G401 (cell line): ENCODE results near the gene MARCHF3. TPM values are rescaled to one million over a fixed set of nuclear protein-coding genes. Genes with fewer than 3 reads are reported as not detected.

Experiments used
- DNase-seq: peaks from one replicate; pipeline ENCODE4 v3.0.0-alpha.2; 2015; ENCODE audit warnings: low spot score
- in situ Hi-C: cut with HindIII; loops from 2 replicates; pipeline ENCODE4 v1.10.0; 2016; ENCODE audit warnings: low sequenced_read_pairs, mixed read lengths
- total RNA-seq: library from RNA; depleted of rRNA; stranded (reverse); fragments of >200 nt; shearing (Covaris generic); gene quantifications from 2 replicates; pipeline ENCODE4 v1.2.3, GENCODE V29; 2014

MARCHF3 gene
- total RNA-seq, 1 experiment from 2014 or later, result not detected

DNA sequence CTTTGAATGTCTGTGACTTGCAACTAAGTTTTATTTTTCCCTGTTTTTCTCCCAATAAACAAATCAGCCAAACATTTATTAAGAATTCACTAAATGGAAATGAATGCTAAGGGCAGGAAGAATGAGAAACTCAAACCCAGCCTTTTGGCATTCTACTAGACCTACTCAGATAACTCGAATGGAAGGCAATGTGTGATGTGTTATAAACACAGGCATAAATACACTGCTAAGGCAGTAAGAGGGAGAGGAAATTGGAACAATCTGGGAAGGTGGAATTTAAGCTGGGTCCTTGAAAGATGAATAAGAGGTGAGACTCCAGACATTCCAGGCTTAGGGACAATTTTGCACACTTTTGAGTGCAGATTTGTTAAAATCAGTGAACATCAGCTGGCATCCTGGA lies 34.7 kb downstream of the MARCHF3 start:
- DNase-seq, result no peak
- in situ Hi-C loops, result no loop called here

DNA sequence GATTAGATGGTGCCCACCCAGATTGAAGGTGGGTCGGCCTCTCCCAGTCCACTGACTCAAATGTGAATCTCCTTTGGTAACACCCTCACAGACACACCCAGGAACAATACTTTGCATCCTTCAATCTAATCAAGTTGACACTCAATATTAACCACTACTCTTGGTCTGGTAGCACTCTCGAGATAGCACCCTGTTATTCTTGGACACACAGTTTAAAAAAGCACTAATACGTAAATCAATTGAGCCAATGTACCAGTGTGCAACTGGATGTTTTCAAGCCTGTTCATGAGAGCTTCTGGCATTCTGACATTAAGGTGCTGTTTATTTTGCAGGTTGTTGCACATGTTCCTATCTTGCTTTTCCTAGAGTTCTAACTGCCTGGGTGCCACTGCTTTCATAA lies 35.3 kb downstream of the MARCHF3 start:
- DNase-seq, result no peak
- in situ Hi-C loops, result no loop called here

DNA sequence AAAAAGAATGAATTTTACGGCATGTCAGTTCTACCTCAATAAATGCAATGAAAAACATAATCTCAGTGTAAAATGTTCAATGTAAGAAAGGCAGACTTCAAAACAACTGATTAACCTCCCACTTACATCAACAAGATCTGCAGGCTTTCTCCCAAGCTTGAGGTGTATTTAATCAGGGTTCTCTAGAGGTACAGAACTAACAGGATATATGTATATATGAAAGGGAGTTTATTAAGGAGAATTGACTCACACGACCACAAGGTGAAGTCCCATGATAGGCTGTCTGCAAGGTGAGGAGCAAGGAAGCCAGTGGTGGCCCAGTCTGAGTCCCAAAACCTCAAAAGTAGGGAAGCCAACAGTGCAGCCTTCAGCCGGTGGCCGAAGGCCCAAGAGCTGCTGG lies 35.9 kb downstream of the MARCHF3 start:
- no peak for DNase-seq
- in situ Hi-C loops, result no loop called here

DNA sequence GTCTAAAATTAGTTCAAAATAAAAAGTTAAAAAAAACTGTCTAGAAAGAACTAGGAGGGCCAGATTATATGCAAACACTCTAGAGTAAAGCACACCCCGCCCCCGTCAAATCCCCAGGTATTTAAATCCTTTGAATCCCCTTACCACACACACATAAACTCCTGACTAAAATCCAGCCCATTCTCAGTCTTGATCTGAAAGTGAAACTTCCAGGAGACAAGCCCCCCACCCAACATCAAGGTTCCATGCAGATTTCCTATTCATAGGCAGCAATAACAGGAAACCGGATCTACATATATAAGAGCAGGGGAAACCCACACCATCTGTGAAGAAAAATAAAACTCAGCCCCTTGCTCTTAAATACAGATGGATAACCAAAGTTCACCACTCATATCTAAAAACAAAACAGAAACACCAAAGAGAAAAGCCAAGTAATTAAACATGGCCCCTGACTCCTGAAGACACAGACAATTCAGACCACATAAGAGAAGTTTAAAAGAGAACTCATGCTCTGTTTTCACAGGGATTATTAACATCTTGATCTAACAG lies 42.3 kb downstream of the MARCHF3 start:
- in situ Hi-C loops, result no loop called here
- no peak for DNase-seq

DNA sequence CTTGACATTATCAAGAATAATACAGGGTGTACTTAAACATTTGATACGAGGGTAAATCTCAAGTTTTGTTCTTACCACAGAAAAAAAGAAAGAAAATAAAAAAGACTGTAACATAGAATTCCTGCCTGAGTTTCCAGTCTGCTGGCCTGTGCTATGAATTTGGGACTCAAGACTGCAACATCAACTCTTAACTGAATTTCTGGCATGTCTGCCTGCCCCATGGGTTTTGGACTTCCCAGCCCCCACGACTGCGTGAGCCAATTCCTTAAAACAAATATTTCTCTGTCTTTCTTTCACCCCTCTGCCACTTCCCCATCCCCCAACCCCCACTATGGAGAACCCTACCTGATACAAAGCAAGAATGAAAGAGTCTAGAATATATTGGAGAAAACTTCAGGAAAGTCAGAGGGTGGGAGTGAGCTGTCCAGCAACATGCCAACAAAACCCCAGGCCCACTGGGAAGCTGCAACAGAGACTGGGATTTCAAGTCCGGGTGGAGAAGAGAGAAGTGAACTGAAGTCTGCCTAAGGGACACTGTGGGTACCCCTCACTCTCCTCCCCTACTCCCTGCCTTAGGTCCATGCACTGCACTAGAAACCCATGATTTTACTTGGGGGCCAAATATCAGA lies 43.0 kb downstream of the MARCHF3 start:
- in situ Hi-C loops, result no loop called here
- no peak for DNase-seq

DNA sequence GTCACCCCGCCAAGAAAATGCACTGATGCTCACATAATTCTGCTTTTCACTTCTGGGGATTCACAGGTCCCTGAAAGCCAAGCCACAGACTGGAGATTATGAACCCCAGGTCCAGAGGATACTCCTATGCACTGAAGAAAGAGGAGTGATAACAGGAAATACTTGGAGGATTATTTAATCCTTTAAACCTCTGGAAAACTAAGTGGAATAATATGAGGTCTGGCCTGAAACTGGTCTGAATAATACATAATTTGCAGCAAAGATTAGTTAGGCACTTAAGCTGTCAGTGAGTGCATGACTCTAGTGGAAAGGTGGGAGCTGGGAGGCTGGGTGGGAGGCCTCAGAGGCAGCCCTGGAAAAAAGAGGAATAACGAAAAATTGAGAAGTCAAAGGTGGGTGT lies 45.7 kb downstream of the MARCHF3 start:
- in situ Hi-C loops, result no loop called here
- no peak for DNase-seq

DNA sequence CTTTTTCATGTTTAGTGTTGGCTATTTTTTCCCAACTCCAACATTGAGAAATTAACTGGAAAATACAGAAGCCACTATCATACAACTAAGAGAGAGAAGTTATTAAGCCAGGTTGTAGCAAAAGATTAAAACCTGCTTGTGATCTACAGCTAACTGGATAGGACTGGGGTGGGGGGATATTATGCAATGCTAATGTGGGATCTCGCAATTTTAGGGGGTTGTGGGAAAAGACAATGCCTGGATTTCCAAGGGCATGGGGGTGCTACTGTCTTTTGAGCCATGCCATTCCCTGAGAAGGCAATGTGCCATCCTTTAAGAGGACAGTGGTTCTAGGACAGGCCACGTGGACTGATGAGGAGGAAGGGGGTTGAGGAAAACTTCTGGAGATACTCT lies 46.5 kb downstream of the MARCHF3 start:
- in situ Hi-C loops, result no loop called here
- no peak for DNase-seq

DNA sequence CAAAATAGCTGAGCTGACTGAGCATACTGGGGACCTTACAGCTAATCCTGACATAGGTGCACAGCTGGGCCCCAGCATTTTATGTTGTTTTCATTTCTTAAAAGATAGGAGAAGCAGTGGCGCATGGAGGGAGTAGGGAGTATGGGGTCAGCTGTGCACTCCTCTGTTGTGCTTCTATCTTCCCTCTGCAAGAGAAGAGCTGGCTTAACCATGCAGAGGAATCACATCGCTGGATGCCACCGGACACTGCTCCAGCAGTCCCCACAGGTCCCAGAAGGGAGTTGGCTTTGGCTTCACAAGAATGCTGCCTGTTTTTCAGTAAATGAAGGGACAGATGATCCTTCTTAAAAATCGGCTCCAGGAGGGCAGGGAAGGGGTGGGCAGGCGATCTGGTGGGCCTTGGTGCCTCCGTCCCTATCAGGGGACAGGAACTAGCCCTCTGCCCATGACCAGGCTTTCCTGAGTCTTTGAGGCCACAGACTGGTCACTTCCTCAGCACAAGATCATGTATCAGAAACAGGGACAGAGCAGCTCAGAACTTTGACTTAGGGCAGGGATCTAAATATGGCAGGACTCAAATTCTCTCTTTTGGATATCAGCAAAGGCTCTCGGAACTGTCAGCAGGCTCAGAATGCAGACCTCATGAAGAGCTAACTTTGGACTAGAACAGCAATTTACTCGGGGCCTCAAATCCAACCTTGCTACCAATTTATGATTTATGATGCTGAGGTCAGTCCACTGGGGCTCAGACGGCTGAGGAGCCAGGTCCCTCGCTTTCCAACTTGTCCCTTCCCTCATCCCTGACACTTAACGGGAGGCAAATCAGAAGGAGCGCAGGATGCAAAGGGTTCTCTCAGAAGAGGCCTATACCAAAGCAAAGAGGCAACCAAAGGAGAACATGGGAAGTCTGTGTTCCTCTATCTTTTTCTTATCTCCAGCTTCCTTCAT lies 47.2 kb downstream of the MARCHF3 start:
- no peak for DNase-seq

DNA sequence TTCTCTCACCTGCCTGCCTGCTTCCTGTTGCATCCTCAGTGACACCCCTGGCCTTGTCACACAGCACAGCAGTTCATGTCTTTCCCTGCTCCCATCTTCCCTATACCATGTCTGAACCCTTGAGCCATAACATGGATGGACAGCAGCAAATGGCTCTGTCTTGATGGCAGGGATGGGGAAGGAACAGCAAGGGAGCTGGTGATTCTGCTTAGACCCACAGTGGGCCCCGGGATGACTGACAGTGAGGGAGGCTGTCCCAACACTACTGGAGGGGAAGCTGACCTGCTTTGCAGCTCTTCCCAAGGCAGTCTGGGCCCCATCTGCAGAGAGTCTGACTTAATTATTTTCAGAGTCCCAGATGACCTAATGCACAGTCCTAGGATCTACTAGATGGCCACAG lies 48.2 kb downstream of the MARCHF3 start:
- in situ Hi-C loops, result no loop called here
- DNase-seq, result no peak

More for the DNA sequence above, 47.2 kb downstream of the MARCHF3 start:
- in situ Hi-C loops, result no loop called here

DNA sequence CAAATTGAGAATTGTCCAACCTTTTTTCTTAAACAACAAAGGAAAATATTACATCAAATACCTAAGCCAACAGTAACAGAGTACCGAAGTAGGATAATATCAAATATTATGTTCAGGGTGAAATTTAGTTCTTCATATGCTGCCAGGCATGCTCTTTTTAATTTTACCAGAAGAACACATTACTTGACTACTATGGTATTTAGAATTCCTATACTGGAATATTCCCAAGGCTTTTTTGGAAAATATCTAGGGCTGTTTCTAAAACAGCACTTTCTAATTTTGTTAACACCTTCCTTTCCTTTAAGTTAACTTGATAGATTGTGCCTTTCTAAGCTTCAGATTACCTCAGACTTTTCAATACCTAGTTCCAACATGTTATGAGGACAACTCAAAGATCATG lies 48.7 kb downstream of the MARCHF3 start:
- in situ Hi-C loops, result no loop called here
- no peak for DNase-seq

DNA sequence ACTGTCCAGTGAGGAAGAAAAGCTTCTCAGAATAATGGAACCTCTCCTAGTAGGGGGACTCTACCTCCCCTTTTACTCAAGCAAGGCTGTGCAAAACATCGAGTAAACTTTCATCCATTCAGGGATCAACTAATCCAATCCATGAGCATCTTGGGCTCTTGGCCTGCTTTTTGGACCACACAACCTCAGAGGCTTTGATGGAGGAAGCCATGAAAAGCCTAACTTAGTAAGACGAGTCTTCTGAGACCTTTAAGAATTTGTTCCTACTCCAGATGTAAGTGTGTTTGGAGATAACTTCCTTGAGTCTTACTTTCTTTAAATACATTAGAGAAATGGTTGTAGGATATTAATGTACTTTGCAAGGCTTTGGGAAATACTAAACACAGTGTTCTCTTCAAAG lies 49.1 kb downstream of the MARCHF3 start:
- DNase-seq, result no peak
- in situ Hi-C loops, result no loop called here

DNA sequence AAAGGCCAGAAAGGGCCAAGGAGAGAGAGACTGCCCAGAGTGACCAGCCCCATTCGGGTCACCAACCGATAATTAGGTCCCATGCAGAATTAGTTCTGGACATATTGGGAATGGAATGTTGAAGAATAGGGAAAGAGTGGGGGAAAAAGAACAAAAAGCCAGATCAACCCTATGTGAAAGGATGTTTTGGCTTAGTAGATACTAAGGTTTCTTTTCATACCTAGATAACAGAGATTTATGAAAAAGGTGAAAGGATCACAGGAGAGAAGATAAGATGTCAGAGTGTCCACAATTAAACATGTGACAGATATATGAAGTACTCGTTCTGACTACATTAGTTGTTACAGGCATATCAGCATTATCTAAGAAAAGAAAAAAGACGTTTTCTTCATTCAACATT lies 52.1 kb downstream of the MARCHF3 start:
- in situ Hi-C loops, result no loop called here

DNA sequence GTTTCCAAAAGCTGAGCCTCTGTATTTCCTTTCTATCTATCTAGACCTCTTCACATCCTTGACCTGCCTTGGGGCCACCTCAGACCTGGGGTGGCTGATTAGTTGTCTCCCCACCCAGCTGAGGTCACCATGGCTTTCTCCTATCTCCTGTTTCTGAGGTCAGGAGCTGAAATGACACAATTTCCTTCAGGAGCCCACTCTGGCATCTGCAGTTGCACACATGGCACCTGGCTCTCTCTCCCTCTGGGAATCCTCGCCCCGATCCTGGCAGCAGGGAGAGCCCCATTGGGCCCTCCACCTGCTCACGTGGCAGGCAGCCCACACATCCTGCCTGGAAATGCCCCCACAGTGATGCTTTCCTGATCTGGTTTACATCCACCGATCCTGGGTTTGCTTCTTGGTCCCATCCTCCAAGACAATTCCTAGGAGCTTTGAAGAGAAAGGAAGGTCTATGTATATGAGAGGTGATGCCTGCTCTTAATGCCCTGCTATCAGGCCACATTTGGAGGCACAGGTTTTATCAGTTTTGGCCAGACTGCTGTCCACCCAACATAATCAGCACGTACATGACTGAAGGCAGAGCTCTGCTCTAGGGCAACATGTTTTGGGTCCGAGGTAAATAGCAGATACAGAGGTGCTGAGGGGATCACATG lies 53.7 kb downstream of the MARCHF3 start:
- in situ Hi-C loops, result no loop called here
- DNase-seq, result peak; percentile 56

More for the DNA sequence above, 52.1 kb downstream of the MARCHF3 start:
- DNase-seq, result no peak

DNA sequence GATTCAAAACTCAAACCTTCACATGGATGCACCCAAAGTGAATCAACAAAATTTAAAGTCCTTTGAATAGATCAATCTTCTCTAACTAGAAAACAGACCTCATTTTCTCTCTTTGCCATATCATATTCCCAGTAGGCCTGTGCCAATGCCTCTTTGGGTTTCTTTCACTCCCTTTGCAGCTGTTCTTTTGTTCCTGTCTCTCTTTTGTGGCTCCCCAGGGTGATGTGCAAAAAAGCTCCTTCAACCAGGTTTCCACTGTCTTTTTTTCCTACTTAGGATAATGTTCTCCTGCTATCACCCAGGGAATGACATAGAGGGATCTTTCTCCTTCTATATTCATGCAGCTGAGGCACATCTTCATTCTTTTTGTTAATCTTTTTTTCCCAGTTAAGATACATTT lies 54.6 kb downstream of the MARCHF3 start:
- DNase-seq, result no peak
- in situ Hi-C loops, result no loop called here

DNA sequence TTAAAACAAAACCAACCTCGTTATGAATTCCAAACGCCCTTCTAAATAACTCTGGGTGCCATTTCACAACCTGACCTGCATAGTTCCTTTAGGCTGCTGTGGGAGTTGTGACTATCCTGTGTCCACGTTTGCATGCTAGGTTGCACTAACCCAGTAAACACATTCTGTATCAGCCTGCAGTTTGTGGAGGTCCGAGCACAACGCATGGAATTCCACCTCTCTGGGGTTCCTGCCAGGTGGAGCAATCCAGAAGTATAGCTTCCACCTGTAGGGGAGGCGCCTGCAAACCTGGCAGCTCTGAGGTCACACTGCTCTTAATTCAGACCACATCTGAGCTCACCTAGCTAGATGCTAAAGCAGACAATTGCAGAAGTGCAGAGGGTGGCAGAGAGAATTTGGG lies 57.2 kb downstream of the MARCHF3 start:
- in situ Hi-C loops, result no loop called here
- no peak for DNase-seq

DNA sequence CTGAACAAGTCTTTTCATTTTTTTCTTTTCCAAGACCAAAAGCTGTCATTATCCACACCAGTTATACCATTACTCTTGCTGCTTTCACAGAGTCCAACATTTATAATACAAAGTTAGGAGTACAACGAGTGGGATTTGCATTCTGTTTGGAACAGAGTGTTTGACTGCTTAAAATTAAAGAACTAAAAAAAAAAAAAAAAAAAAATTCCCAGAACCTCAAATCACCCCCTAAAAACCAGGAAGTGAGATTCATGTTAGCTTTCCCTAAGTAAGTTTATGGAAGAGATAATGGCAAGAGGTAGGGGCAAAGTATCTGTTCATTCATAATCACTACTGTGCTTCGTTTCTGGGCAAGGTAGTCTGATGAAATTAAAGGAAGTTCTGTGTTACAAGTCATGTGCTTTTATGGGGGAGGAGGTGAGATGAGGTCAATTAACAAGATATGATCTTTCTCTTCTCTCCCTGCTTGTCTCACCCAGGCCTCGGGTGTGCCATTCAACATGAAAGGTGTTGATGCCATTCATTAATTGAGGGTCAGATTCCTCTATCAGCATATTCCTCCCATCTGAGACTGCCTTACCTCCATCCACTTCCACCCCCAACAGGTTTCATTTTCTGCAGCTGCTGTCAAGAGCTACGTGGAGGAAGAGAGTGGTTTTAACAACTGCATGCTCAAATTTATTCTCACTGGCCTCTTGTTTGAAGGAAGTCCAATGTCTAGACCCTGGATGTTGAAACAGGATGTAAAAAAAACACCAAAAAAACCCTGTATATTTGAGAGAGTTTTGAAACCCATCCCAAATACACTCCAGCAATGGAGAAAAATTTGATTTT lies 58.1 kb downstream of the MARCHF3 start:
- no peak for DNase-seq
- in situ Hi-C loops, result no loop called here

DNA sequence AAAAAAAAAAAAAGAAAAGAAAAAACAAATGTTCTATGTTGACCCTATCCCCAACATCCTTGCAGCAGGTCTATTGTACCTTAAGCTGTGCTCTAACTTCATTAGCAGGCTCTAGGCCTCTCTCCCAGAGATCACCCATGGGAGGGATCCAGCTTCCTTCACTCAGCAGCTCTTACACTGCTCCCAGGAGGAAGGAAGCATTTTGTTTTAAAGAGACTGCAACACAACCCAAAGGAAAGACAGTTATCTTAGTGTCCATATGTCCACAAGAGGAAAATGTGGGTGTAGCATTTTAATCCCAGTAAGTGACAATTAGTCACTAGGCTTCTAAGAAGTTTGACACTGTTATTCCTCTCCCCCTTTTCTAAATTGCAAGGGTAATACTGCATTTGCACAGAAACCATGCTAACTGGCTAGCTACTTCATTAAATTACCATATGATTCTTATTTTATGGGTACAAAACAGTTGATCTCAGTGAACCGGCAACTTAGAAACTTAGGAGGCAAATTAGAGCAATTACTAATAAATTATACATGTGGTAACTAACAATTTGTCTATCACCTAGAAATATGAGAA lies 58.8 kb downstream of the MARCHF3 start:
- DNase-seq, result no peak
- in situ Hi-C loops, result no loop called here

DNA sequence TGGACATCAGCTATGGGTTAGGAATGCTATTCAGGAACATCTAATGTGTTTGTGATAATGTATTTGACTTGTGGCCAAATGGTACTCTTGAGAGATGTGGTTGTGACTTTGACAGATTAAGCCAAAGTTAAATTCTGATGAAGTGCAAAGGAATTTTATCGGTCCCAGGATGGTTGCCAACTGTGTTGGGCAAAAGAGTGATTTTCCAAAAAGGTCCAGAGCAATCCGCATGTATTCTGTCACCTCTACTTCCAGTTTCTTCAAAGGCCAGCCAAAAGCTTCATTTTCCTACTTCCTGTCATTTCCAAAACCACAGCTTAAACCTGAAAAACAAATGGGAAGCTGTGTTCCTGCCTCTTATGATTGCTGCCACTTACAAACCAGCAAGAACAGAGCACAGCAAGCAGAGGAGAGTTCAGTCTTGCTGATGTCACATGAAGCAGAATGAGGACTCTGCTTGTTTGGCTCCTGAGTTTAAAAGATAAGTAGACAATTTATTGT lies 59.8 kb downstream of the MARCHF3 start:
- no peak for DNase-seq
- in situ Hi-C loops, result no loop called here

DNA sequence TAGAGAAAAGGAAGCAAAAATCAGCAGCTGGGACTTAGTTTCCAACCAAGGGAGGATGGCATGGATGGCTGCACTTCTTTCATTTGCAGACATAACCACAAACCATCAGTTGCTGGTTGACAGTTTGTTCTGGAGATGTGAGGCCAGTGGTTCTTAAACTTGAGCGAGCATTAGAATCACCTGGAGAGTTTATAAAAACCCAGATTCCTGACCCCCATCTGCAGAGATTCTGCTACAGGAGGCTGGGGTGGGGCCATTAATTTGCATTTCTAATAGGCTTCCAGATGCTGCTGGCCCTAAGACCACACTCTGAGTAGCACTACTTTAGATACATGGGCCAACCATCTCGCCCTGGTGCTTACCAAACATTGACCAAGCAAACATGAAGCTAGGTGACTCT lies 60.8 kb downstream of the MARCHF3 start:
- DNase-seq, result no peak
- in situ Hi-C loops, result no loop called here
